RCC 7860 (cell line): ENCODE measurements around the gene RASAL3.

Source experiments
- DNase-seq: peaks from one replicate; pipeline ENCODE4 v3.0.0-alpha.2; 2015; ENCODE audit warnings: low spot score
- FAIRE-seq: peaks from 2 replicates; lab custom pipeline; 2012; peaks lifted over from hg19 to GRCh38; lab: Jason Lieb, UNC

Gene RASAL3

GRCh38 chr19:15436012-15436825, 28.1 kb downstream of the RASAL3 start:
- no peak for FAIRE-seq

DNA sequence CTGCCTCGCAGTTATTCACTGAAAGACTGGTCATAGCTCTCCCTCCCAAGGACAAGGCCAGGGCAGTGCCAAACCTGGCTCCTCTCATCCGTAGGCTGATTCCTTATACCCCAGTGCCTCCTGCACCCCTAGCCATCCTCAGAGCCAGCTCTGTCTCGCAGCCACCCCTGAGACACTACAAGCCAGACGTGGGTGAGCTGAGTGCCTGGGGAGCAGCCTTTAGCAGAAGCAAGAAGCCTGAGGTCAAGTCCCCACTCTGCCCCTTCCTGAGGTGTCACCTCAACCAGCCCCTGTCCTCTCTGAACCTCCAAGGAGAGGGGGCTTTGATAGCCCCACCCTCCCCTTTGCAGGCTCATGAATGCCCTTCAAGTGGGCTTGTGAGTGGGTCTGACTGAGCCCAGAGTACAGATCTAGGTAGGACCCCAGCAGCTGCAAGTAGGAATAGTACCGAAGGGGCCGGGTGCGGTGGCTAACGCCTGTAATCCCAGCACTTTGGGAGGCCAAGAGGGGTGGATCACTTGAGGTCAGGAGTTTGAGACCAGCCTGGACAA, 30.8 kb downstream of the RASAL3 start:
- DNase-seq: no peak
- FAIRE-seq: no peak

More at GRCh38 chr19:15436012-15436825, 28.1 kb downstream of the RASAL3 start:
- DNase-seq: no peak

- FAIRE-seq (no peak), DNase-seq (peak; percentile 64)
These were observed 31.5 kb downstream of the RASAL3 start for GRCh38 chr19:15432629-15433518.

DNA sequence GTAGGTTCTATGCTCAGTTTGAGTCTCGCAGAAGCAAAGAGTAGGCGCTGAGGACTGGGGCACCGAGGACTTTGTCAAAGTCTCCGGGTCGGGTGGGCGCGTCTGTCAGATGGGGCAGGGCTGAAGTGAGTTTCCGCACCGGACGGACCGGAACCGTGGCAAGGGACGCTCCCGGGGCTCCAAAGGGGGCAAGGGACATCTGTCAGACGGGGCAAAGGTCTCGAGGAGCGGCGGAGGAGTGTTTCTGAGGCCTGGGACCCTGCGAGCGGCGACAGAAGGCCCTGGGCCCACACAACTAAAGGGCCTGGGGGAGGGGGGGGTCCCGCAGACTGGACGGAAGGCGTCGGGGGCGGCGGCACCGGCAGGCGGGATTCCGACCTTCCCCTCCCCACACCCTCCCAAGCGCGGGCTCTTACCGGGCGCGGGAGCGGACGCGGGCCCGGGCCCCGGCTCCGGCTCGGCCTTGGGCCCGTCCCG, 32.3 kb downstream of the RASAL3 start:
- DNase-seq (no peak), FAIRE-seq (no peak)

DNA sequence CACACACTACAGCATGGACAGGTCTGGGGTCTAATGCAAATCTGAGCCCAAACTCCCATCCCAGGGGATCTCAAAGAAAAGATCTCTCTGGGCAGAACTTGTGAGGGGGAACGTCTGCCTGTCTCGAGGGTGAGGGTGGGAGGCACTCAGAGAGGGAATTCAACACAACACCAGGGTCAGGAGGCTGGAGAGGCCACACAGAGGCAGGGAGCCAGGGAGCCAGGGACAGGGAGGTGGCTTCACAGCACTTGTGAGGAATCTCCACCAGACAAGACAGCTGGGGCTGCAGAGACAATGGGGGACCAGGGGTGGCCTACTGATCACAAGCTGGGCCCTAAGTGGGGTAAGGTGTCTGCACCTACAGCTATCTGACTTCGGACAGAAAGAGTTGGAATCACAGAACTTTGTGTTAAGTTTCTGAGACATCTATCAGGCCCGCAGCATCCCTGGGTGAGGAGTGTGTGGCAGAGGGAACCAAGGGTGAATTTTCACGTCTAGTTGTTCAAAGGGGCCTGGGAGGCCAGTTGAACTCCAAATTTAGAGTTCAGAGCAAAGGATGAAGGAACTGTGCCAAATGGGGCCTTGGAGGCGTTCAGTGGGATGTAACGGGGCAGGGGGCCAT, 32.8 kb downstream of the RASAL3 start:
- FAIRE-seq (no peak), DNase-seq (no peak)

GRCh38 chr19:15430526-15431120, 33.7 kb downstream of the RASAL3 start:
- FAIRE-seq (no peak), DNase-seq (no peak)

GRCh38 chr19:15429825-15430467, 34.4 kb downstream of the RASAL3 start:
- FAIRE-seq: no peak
- no peak for DNase-seq

- no peak for DNase-seq
- no peak for FAIRE-seq
These were observed 35.2 kb downstream of the RASAL3 start for GRCh38 chr19:15428956-15429824.

- no peak for FAIRE-seq
These were observed 36.3 kb downstream of the RASAL3 start for GRCh38 chr19:15427991-15428471.

GRCh38 chr19:15427350-15427700, 37.0 kb downstream of the RASAL3 start:
- DNase-seq (no peak), FAIRE-seq (no peak)

More at GRCh38 chr19:15427991-15428471, 36.3 kb downstream of the RASAL3 start:
- no peak for DNase-seq

DNA sequence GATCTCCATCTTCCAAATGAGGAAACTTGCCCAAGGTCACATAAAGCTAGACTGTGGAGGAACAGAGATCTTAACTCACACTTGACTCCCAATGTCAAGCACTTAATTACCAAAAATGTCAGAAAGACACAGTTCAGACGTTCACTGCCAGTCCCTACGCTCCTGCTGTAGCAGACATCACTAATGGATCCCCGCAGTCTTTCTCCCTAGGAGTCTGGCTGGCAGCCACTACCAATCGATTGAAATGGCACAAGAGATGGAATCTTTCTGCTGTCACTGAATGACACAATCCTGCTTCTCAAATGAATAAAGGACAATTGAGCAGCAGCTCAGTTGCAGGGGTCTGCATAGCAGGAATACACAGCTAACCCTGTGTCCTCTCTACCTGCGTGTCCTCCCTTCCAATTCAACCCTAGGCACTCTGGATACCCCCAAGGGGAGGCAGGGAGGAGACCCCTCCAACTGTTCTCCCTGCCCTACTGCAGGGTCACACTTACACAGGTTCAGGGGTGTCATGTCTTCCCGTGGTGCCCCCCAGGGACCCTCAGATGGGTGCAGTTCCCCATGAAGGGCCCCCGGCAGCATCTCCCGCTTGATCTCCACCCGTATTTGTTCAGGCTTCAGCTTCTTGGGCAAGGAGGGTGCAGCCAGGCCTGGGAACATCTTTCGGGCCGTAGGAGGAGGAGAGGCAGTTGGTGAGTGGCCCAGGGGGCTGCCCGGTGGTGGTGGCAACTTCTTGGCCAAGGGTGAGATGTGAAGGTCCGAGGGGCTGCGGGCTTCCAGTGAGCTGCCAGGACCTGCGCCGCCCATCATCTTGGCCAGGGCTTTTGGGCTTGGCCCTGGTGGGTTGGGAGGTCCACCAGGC, 37.6 kb downstream of the RASAL3 start:
- no peak for FAIRE-seq
- no peak for DNase-seq

DNA sequence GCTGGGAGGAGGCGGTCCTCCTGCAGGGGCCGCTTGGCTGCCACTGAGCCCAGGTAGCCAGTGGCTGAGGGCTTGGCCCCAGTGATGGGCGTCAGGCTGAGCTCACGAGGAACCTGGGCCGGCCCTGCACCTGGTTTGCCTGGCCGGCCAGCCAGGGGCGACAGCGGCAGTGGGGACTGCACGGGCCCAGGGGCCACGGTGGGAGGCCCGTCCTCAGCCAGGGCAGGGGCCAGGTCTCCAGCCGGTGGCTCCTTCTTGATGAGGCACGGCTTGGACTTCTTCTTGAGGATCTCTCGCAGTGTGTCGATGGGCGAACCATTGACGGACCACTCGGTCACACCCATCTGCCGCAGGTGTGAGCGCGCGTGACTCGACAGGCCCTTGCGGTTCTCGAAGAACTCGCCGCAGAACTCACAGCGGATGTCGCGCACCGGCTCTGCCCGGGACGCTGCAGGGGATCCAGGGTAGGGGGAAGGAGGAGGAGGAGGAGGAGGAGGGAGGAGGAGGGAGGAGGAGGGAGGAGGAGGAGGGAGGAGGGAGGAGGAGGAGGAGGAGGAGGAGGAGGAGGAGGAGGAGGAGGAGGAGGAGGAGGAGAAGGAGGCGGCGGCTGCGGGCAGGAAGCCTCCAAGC, 38.9 kb downstream of the RASAL3 start:
- FAIRE-seq: no peak
- no peak for DNase-seq

- DNase-seq: no peak
- FAIRE-seq: no peak
These were observed 39.6 kb downstream of the RASAL3 start for GRCh38 chr19:15424692-15425272.

DNA sequence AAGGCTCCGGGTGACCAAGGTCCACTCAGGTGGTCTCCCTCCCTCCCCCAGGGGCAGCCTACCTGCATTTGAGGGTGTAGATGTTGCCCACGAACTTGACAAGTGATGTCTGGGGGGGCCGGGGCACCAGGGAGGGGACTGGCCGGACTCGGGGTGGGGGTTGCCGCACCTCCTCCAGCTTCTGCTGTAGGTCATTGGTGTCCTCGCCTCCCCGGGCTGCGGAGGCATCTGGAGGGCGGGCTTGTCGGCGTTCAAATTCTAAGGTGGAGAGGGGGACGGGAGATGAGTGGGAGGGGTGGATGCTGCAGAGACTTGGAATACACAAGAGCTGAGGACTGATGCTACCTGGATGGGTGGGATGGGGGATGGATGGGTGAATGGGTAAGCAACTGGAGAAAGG, 40.2 kb downstream of the RASAL3 start:
- no peak for DNase-seq
- no peak for FAIRE-seq

DNA sequence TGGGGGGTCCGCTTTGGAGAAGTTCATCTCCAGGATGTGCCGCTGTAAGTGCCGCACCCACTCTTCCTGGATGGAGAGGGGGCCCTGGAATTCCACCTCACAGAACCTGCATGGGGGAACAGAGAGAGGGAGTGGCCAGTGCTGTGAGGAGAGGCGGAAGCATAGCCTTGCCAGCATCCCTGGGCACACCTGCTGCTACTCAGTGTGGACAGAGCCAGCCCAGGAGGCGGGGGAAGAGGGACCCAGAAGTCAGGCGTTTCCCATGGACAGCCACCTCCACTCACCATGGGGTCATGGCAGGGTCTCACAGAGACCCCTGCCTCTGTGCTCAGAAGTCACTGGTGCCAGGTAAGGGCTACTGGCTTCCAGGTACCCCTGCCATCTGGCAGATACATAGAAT, 41.2 kb downstream of the RASAL3 start:
- DNase-seq (no peak), FAIRE-seq (no peak)

- FAIRE-seq (no peak), DNase-seq (no peak)
These were observed 41.9 kb downstream of the RASAL3 start for GRCh38 chr19:15422296-15423075.
